GM18951 (cell line): Measurements from ENCODE around the gene PRTFDC1.
"Not testable (repeated sequence)": the region's sequence is repeated elsewhere in the genome, so short reads cannot be mapped to it uniquely, and the experiment has no call there.

Source experiments
- POLR2A ChIP-seq: IDR thresholded peaks from 4 replicates; pipeline ENCODE4 v1.6.1; 2011; ENCODE audit warnings: mild to moderate bottlenecking; ENCODE audit not compliant: insufficient read length, insufficient read depth; ENCODE audit errors: extremely low read depth
- in situ Hi-C: fragments of 300-500 bp; cut with MboI; formaldehyde crosslinking; loops from one replicate; pipeline ENCODE4 v1.12.0; 2022; ENCODE audit warnings: low sequenced_read_pairs, mixed read lengths, inconsistent platforms; ENCODE audit not compliant: unreplicated experiment

Gene PRTFDC1

GRCh38 chr10:24981161-24981710 lies 28.8 kb upstream of the PRTFDC1 start:
- TF ChIP-seq POLR2A, result no peak
- in situ Hi-C loops, result no loop called here

GRCh38 chr10:24979685-24980084 lies 27.3 kb upstream of the PRTFDC1 start:
- TF ChIP-seq POLR2A, result no peak
- in situ Hi-C loops, result no loop called here

DNA sequence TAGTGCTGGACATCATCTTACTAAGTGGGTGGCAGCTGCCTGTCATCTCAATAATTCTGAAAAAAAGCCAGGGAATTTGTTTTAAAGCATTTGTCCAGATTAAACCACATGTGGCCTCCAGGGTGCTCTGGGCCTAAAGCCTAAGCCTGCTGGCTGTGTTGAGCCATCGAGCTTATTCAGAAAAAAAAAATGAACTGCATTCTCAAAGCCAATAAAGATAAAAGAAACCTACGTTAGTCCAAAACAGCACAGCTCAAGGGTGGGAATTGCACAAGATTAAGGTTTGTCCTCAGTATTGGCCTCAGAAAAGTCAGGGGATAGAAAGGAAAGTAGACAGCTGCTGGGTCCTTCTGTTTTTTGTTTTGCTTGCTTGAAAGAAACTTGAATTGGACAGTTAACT lies 22.6 kb upstream of the PRTFDC1 start:
- no peak for TF ChIP-seq POLR2A
- in situ Hi-C loops, result no loop called here

DNA sequence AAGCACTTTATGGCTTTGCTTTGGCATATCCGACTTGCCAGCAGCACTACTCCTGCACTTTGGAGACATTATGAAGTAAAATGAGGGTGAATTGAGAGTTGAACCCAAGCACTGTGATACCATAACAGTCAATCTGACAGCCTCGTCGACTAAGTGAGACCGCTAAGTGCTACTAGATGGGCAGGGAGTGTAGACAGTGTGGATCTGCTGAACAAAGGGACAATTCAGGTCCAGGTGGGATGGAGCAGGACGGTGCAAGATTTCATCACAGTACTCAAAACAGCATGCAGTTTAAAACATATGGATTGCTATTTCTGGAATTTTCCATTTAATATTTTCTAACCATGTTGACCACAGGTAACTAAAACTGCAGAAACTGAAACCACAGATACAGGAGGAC lies 20.8 kb upstream of the PRTFDC1 start:
- in situ Hi-C loops, result no loop called here
- TF ChIP-seq POLR2A, result no peak

DNA sequence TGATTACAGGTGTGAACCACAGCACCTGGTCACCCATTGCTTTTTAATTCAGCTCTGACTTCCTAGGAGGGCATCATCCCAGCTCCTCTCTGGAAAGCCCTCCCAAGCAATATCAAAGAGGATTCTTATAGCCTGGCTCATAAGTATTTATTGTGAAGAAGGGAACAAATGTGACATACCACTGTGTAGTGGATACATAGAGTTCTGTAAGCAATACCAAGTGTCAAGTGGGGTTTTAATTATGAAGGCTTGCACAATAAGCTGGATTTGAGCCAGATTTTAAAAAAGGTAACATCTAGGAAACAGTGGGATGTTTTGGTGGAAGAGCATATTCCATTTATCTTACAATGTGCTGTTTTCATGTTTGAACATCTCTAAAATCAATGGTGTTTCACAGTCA lies 19.0 kb upstream of the PRTFDC1 start:
- TF ChIP-seq POLR2A, result no peak

DNA sequence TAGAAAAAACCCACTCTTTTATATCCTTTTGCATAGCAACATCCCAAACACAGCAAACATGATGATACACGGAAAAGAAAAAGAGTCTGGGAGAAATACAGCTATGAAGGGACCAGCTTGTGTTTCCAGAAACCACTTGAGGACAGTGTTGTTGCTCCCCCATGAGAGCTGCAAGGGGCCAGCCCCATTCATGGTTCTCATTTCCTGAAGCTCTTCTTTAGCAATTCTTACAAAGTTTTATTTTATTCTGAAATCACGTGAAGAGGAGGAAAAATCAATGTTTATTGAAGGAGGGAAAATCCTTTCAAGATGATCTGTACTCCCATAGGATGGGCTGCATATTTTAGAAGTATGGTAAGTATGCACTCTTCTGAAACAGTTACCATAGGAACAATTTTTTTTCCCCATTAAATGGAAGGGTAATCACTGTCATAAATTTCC lies 17.5 kb upstream of the PRTFDC1 start:
- TF ChIP-seq POLR2A, result no peak
- in situ Hi-C loops, result no loop called here

More for the DNA sequence above, 19.0 kb upstream of the PRTFDC1 start:
- in situ Hi-C loops, result no loop called here

DNA sequence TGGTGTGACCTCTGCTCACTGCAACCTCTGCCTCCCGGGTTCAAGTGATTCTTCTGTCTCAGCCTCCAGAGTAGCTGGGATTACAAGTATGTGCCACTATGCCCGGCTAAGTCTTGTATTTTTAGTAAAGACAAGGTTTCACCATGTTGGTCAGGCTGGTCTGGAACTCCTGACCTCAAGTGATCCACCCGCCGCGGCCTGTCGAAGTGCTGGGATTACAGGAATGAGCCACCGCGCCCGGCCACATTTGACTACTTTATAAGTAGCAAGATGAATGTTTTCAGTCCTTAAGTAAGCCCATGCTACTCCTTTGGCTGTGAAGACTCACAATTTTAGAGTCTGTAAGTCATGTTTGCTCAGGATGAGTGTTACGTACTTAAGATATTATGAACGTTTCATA lies 16.5 kb upstream of the PRTFDC1 start:
- in situ Hi-C loops, result not testable (repeated sequence)

DNA sequence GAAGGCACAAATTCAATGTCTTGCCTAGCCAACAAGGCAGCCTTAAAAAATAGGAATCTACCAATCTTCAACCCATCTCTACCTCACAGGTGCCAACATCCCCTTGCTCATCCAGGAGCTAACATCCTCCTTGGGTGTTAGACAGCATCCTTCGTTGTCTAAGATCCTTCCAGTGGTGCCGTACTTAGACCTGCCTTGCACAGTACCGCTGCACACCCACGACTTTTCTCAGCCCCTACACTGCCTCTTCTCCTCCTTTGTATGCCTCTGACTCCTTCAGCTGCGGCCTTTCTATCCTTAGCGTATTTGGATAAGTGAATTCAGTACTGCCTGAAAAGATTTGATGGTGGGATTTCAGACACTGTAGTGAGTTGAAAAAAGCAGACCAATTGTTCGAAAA lies 15.9 kb upstream of the PRTFDC1 start:
- no peak for TF ChIP-seq POLR2A

DNA sequence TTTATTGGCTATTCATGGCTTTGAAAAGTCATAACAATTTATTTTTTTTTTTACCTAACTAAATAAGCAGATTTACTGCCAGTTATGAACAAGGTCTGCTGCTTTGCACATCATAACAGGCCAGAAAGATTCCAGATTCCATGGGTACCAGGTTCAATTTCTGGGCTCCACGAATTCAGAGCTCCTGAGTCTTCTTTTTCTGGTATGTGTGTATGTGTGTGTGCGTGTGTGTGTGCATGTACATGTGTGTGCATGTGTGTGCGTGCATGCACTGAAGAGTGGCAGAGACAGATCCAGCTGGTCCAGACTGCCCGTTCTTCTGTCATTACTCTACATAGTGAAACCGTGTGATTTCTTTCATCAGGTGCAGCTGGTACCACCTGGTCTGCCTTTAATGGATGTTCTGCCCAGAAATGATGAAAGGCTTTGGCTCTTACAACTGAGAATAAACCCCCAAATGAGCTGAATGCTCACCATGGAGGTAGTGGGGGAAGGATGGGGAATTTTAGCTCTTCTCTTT lies 14.6 kb upstream of the PRTFDC1 start:
- TF ChIP-seq POLR2A, result no peak
- in situ Hi-C loops, result no loop called here

More for the DNA sequence above, 15.9 kb upstream of the PRTFDC1 start:
- in situ Hi-C loops, result no loop called here

DNA sequence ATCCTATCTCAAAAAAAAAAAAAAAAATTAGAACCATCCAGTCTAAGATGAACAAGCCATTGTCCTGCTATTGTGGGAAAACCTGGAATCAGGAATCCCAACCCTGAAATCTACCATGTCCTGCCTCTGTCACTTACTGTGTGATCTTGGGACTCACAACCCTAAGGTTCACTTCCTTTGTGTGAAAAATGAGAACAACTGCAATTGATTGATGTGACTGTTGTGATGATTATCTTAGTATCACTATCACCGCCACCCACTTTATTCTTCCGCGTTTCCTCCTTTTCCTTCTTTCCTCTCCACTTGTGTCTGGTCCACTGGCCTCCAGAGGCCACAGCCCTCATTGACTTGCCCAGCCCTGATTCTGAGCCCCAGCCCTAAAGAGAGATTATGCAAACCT lies 12.6 kb upstream of the PRTFDC1 start:
- in situ Hi-C loops, result no loop called here
- no peak for TF ChIP-seq POLR2A

GRCh38 chr10:24963521-24964041 lies 11.2 kb upstream of the PRTFDC1 start:
- in situ Hi-C loops, result no loop called here
- no peak for TF ChIP-seq POLR2A

DNA sequence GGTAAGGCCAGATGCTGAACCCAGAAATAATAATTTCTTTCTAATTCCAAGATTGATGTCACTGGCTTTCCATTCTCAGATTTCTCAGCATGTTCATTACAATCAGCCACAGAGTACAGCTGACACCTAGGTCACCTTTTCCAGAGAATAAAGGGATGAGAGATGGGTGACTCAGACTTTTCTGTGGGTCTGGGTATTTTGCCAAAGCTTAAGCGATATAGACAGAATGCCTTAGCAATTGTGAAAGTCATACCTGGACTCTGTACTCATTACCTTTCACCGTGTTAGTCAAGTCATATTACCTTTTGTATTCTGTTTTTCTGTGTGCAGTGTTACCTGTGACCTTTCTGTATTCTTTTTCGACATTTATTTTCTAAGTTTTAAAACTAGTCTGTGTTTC lies 10.6 kb upstream of the PRTFDC1 start:
- TF ChIP-seq POLR2A, result no peak
- in situ Hi-C loops, result no loop called here

DNA sequence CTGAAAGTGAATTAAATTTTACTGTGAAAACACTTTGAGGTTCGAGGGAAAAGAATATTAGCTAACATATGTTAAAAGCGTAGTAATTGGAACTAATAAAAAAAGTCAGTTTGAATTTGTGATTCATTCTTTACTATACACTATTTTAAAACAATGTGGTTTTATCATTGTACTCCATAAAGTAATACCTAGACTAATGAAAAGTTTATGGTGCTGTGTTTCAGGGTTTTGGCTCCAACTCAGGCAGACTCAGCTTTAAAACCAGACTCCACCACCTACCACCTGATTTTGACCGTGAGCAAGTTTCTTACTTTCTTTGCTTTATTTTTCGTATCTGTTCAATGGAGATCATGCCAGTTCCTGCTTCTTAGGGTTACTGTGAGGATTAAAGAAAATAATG lies 9.2 kb upstream of the PRTFDC1 start:
- TF ChIP-seq POLR2A, result no peak
- in situ Hi-C loops, result no loop called here

DNA sequence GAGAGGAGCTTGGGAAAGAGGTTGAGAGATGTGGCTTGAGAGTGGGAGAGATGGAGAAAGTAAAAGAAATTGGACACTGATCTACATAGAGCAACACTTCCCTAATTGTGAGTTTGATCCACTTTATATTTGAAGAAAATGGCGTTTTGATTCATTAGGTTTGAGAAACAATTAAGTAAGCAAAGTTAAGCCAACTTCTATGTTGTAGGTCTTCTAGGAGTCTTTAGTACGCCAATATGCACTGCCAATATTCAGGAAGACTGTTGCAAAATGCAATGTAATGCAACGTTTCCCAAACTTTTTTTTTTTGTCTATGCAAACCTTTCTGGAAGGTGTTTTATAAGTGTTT lies 7.0 kb upstream of the PRTFDC1 start:
- TF ChIP-seq POLR2A, result no peak
- in situ Hi-C loops, result no loop called here
